ENCODE measurements around the gene IMMP2L.

The IMMP2L gene

DNA sequence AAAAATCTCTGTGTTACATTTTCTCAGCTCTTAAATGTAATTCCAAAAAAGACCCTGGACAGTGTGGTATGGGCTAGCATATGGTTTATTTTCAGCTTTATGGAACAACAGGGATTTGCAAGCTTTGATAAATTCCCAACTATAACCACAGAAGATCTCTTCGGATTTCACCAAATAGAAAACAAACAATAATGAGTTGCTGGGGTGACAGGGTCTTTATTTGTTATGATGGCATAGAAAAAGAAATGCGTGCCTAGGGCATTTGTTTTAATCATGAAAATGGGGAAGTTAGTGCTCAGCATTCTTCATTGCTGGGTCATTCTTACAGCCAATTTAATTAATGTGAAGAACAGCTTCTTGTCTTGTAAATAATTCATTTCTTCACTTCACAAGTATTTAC, 332.4 kb downstream of the IMMP2L start:
- TF ChIP-seq CTCF (IDR thresholded peaks at IDR 0.05; ENCODE audit: low read length, missing control alignments), result no peak
- no peak for DNase-seq (ENCODE audit: low read depth)
- H3K4me3 ChIP-seq (replicated peaks; ENCODE audit: low read depth, low read length), result no peak overlapping the region

DNA sequence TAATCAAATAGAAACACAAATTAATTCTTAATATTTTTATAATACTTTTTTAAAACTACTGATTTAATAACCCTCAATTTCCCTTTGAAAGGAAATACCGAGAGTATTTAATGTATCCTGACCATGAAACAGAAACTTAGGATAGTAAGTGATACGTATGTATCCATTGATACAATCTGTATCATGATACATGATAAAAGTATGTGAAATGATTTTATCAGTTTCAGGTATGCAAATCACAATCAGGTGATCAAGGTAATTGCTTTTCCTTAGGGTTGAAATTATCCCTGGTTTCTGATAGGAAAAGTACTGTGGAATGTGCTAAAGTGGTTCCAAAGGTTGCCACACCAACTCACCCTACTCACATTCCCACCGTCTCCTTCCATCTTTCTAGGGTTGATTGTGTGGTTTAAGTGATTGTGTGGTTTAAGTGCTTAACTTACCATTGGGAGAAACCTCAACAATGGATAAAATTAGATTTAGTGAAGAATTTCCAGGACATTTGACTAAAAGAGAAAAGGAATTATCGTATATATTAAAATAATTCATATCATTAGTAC, 333.0 kb downstream of the IMMP2L start:
- TF ChIP-seq CTCF (IDR thresholded peaks at IDR 0.05; ENCODE audit: low read length, missing control alignments), result no peak
- no peak for DNase-seq (ENCODE audit: low read depth)
- H3K4me3 ChIP-seq (replicated peaks; ENCODE audit: low read depth, low read length), result no peak overlapping the region

DNA sequence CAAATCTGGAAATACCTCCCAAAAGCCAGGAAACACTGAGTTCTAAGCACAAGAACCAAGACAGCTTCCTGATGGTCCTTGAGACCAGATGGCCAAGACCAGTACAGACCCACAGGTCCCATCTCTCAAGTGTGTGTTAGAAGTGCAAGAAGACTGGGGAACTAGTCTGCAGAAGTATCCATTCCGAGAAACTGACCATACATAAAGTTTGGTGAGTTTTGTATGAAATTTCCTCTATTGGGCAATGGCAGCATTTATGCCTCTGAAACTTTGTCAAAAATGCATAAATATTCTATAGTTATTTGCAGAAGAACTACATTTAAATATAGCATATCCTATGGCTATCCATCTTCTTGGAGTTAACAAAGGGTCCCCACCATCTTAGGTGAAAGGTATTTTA, 333.9 kb downstream of the IMMP2L start:
- no peak for DNase-seq (ENCODE audit: low read depth)
- H3K4me3 ChIP-seq (replicated peaks; ENCODE audit: low read depth, low read length), result no peak overlapping the region
- TF ChIP-seq CTCF (IDR thresholded peaks at IDR 0.05; ENCODE audit: low read length, missing control alignments), result no peak

- DNase-seq (ENCODE audit: low read depth), result no peak
- TF ChIP-seq CTCF (IDR thresholded peaks at IDR 0.05; ENCODE audit: low read length, missing control alignments), result no peak
These were observed 335.5 kb downstream of the IMMP2L start for GRCh38 chr7:111226800-111227199.

GRCh38 chr7:111224354-111225231, 337.7 kb downstream of the IMMP2L start:
- DNase-seq (ENCODE audit: low read depth), result no peak
- no peak overlapping the region for H3K4me3 ChIP-seq (replicated peaks; ENCODE audit: low read depth, low read length)
- TF ChIP-seq CTCF (IDR thresholded peaks at IDR 0.05; ENCODE audit: low read length, missing control alignments), result no peak

More at GRCh38 chr7:111226800-111227199, 335.5 kb downstream of the IMMP2L start:
- H3K4me3 ChIP-seq (replicated peaks; ENCODE audit: low read depth, low read length), result no peak overlapping the region

- DNase-seq (ENCODE audit: low read depth), result no peak
- H3K4me3 ChIP-seq (replicated peaks; ENCODE audit: low read depth, low read length), result no peak overlapping the region
- TF ChIP-seq CTCF (IDR thresholded peaks at IDR 0.05; ENCODE audit: low read length, missing control alignments), result no peak
These were observed 338.5 kb downstream of the IMMP2L start for GRCh38 chr7:111223802-111224253.

All from fibroblast of pulmonary artery (primary cell).